ENCODE measurements around the gene FHOD3.
A peak's percentile ranks its signal among the peaks of the same experiment; 100 is the strongest.

FHOD3 gene

GRCh38 chr18:36297417-36298125 lies at the start of gene FHOD3:
FHOD3 (plus strand) TSS chr18:36297713; CDS start chr18:36297836, 123 bp downstream.
- FAIRE-seq, result no peak
- TF ChIP-seq CTCF (IDR thresholded peaks at IDR 0.05; ENCODE audit: insufficient read depth, missing control alignments), result no peak
- peak; percentile 68 for DNase-seq (ENCODE audit: insufficient read length, low spot score)

GRCh38 chr18:36249392-36249791 lies 48.1 kb upstream of the FHOD3 start:
- no peak for FAIRE-seq
- TF ChIP-seq CTCF (IDR thresholded peaks at IDR 0.05; ENCODE audit: insufficient read depth, missing control alignments), result no peak
- DNase-seq (ENCODE audit: insufficient read length, low spot score), result no peak

GRCh38 chr18:36250827-36251226 lies 46.7 kb upstream of the FHOD3 start:
- DNase-seq (ENCODE audit: insufficient read length, low spot score) (no peak), FAIRE-seq (no peak)
- no peak for TF ChIP-seq CTCF (IDR thresholded peaks at IDR 0.05; ENCODE audit: insufficient read depth, missing control alignments)

GRCh38 chr18:36255072-36255698 lies 42.3 kb upstream of the FHOD3 start:
- no peak for TF ChIP-seq CTCF (IDR thresholded peaks at IDR 0.05; ENCODE audit: insufficient read depth, missing control alignments)
- no peak for FAIRE-seq
- no peak for DNase-seq (ENCODE audit: insufficient read length, low spot score)

- TF ChIP-seq CTCF (IDR thresholded peaks at IDR 0.05; ENCODE audit: insufficient read depth, missing control alignments), result no peak
- DNase-seq (ENCODE audit: insufficient read length, low spot score), result no peak
- no peak for FAIRE-seq
Observed at GRCh38 chr18:36256094-36256493, 41.4 kb upstream of the FHOD3 start.

- no peak for FAIRE-seq
- DNase-seq (ENCODE audit: insufficient read length, low spot score), result no peak
- no peak for TF ChIP-seq CTCF (IDR thresholded peaks at IDR 0.05; ENCODE audit: insufficient read depth, missing control alignments)
Observed at GRCh38 chr18:36262971-36263370, 34.5 kb upstream of the FHOD3 start.

- TF ChIP-seq CTCF (IDR thresholded peaks at IDR 0.05; ENCODE audit: insufficient read depth, missing control alignments), result no peak
- FAIRE-seq (no peak), DNase-seq (ENCODE audit: insufficient read length, low spot score) (no peak)
Observed at GRCh38 chr18:36264283-36264682, 33.2 kb upstream of the FHOD3 start.
